Measurements from ENCODE around the gene CCDC185.

The CCDC185 gene

DNA sequence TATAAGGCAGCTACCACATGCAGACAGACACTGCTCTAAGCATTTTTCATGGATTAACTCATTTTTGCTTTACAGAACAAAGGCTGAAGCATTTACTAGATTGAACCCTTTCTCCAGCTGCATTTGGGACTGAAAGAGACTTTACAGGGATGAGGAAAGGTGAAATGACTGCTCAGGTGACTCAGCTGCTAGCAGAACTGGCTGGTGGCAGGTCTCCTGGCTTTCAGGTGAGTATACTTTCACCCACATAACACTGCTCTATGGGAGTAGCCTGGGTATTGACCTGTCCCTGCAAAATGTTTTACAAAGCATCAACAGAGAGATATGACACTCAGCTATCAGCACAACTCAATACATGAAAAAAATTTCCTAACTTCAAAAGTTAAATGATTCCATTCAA is 2.6 kb upstream of the CCDC185 start:
- no peak for ATAC-seq
- no peak for TF ChIP-seq TOX (CRISPR knock-in tag; IDR thresholded peaks at IDR 0.05; ENCODE audit: borderline replicate concordance)
- TF ChIP-seq, protein P1, sequence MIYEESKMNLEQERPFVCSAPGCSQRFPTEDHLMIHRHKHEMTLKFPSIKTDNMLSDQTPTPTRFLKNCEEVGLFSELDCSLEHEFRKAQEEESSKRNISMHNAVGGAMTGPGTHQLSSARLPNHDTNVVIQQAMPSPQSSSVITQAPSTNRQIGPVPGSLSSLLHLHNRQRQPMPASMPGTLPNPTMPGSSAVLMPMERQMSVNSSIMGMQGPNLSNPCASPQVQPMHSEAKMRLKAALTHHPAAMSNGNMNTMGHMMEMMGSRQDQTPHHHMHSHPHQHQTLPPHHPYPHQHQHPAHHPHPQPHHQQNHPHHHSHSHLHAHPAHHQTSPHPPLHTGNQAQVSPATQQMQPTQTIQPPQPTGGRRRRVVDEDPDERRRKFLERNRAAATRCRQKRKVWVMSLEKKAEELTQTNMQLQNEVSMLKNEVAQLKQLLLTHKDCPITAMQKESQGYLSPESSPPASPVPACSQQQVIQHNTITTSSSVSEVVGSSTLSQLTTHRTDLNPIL (CRISPR knock-in tag; IDR thresholded peaks at IDR 0.05; ENCODE audit: low read depth): no peak
- TF ChIP-seq, protein P2, sequence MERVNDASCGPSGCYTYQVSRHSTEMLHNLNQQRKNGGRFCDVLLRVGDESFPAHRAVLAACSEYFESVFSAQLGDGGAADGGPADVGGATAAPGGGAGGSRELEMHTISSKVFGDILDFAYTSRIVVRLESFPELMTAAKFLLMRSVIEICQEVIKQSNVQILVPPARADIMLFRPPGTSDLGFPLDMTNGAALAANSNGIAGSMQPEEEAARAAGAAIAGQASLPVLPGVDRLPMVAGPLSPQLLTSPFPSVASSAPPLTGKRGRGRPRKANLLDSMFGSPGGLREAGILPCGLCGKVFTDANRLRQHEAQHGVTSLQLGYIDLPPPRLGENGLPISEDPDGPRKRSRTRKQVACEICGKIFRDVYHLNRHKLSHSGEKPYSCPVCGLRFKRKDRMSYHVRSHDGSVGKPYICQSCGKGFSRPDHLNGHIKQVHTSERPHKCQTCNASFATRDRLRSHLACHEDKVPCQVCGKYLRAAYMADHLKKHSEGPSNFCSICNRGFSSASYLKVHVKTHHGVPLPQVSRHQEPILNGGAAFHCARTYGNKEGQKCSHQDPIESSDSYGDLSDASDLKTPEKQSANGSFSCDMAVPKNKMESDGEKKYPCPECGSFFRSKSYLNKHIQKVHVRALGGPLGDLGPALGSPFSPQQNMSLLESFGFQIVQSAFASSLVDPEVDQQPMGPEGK (CRISPR knock-in tag; IDR thresholded peaks at IDR 0.05; ENCODE audit: borderline replicate concordance): no peak
- TF ChIP-seq ARNTL (CRISPR knock-in tag; IDR thresholded peaks at IDR 0.05; ENCODE audit: borderline replicate concordance, low read depth): no peak
- no peak for TF ChIP-seq TSHZ2 (CRISPR knock-in tag; IDR thresholded peaks at IDR 0.05)
- TF ChIP-seq BACH2 (CRISPR knock-in tag; IDR thresholded peaks at IDR 0.05; ENCODE audit: borderline replicate concordance): no peak
- TF ChIP-seq OSR1 (CRISPR knock-in tag; IDR thresholded peaks at IDR 0.05): no peak
- TF ChIP-seq ZFP3 (CRISPR knock-in tag; IDR thresholded peaks at IDR 0.05): no peak
- no peak for TF ChIP-seq CSDC2 (CRISPR knock-in tag; IDR thresholded peaks at IDR 0.05)
- no peak for TF ChIP-seq SNAI2 (CRISPR knock-in tag; IDR thresholded peaks at IDR 0.05)
- TF ChIP-seq TCF4 (CRISPR knock-in tag; IDR thresholded peaks at IDR 0.05; ENCODE audit: borderline replicate concordance): no peak
- TF ChIP-seq ZFP30 (CRISPR knock-in tag; IDR thresholded peaks at IDR 0.05): no peak
- no peak for TF ChIP-seq ISL1 (CRISPR knock-in tag; IDR thresholded peaks at IDR 0.05)
- TF ChIP-seq ZC3H10 (CRISPR knock-in tag; IDR thresholded peaks at IDR 0.05): no peak
- TF ChIP-seq ZNF8 (CRISPR knock-in tag; IDR thresholded peaks at IDR 0.05): no peak

- ATAC-seq: peak; percentile 42
- TF ChIP-seq ISL1 (CRISPR knock-in tag; IDR thresholded peaks at IDR 0.05) (no peak), TOX (CRISPR knock-in tag; IDR thresholded peaks at IDR 0.05; ENCODE audit: borderline replicate concordance) (no peak), TCF4 (CRISPR knock-in tag; IDR thresholded peaks at IDR 0.05; ENCODE audit: borderline replicate concordance) (no peak), ZC3H10 (CRISPR knock-in tag; IDR thresholded peaks at IDR 0.05) (no peak), GLIS3 (CRISPR knock-in tag; IDR thresholded peaks at IDR 0.05) (no peak), CSRNP3 (CRISPR knock-in tag; IDR thresholded peaks at IDR 0.05) (no peak), ZNF70 (CRISPR knock-in tag; IDR thresholded peaks at IDR 0.05) (no peak), ZFP30 (CRISPR knock-in tag; IDR thresholded peaks at IDR 0.05) (no peak), CSDC2 (CRISPR knock-in tag; IDR thresholded peaks at IDR 0.05) (no peak), ESRRG (CRISPR knock-in tag; IDR thresholded peaks at IDR 0.05) (no peak), ZNF565 (CRISPR knock-in tag; conservative IDR thresholded peaks at IDR 0.05; ENCODE audit: low read depth) (no peak), OSR1 (CRISPR knock-in tag; IDR thresholded peaks at IDR 0.05) (no peak), PPARA (CRISPR knock-in tag; IDR thresholded peaks at IDR 0.05; ENCODE audit: borderline replicate concordance) (no peak), BACH2 (CRISPR knock-in tag; IDR thresholded peaks at IDR 0.05; ENCODE audit: borderline replicate concordance) (no peak), ARNTL (CRISPR knock-in tag; IDR thresholded peaks at IDR 0.05; ENCODE audit: borderline replicate concordance, low read depth) (no peak)
- TF ChIP-seq, protein P1 (CRISPR knock-in tag; IDR thresholded peaks at IDR 0.05; ENCODE audit: low read depth): no peak
- TF ChIP-seq, protein P2 (CRISPR knock-in tag; IDR thresholded peaks at IDR 0.05; ENCODE audit: borderline replicate concordance): no peak
- TF ChIP-seq, protein P3, sequence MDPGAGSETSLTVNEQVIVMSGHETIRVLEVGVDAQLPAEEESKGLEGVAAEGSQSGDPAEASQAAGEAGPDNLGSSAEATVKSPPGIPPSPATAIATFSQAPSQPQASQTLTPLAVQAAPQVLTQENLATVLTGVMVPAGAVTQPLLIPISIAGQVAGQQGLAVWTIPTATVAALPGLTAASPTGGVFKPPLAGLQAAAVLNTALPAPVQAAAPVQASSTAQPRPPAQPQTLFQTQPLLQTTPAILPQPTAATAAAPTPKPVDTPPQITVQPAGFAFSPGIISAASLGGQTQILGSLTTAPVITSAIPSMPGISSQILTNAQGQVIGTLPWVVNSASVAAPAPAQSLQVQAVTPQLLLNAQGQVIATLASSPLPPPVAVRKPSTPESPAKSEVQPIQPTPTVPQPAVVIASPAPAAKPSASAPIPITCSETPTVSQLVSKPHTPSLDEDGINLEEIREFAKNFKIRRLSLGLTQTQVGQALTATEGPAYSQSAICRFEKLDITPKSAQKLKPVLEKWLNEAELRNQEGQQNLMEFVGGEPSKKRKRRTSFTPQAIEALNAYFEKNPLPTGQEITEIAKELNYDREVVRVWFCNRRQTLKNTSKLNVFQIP (CRISPR knock-in tag; IDR thresholded peaks at IDR 0.05; ENCODE audit: borderline replicate concordance, low read depth): no peak
These were observed 1.0 kb downstream of the CCDC185 start for GRCh38 chr1:223394242-223394641.
